Tibial artery (tissue), 4 donors: ENCODE measurements around the gene ACOX3.

Experiments used
- DNase-seq, 2 donors: peaks; one replicate each; pipeline ENCODE4 v3.0.0-alpha.2; 2019
- H3K27ac ChIP-seq, 2 donors: fragments of 200-600 bp; sonication (generic) in 1 of 2; 1 replicate in 1 of 2; 2 replicates in 1 of 2; pipeline ENCODE4 v1.5.1; 2018 to 2019; ENCODE audit warnings: mild to moderate bottlenecking in 1 of 2
- H3K27me3 ChIP-seq, 2 donors: fragments of 200-600 bp; sonication (generic) in 1 of 2; one replicate each; pipeline versions ENCODE4 v1.5.1 to v1.6.0; 2016 to 2019
- H3K36me3 ChIP-seq, 3 donors: fragments of 200-600 bp; sonication (generic) in 2 of 3; one replicate each; pipeline ENCODE4 v1.5.1; 2016 to 2019; ENCODE audit warnings: mild to moderate bottlenecking in 2 of 3
- H3K4me1 ChIP-seq, 4 donors: fragments of 200-600 bp; sonication (generic) in 2 of 4; 1 replicate in 3 of 4; 2 replicates in 1 of 4; pipeline ENCODE4 v1.5.1; 2016 to 2019
- H3K4me3 ChIP-seq, 2 donors: fragments of 200-600 bp; sonication (generic) in 1 of 2; 1 replicate in 1 of 2; 2 replicates in 1 of 2; pipeline ENCODE4 v1.5.1; 2018 to 2019; ENCODE audit warnings: mild to moderate bottlenecking in 2 of 2
- H3K9me3 ChIP-seq, 3 donors: fragments of 200-600 bp; sonication (generic) in 1 of 3; one replicate each; pipeline ENCODE4 v1.5.1; 2016 to 2019
- CTCF ChIP-seq, 2 experiments: fragments of 200-600 bp in 1 of 2; fragments of 450-650 bp in 1 of 2; IDR thresholded peaks; one replicate each; pipeline ENCODE4 v1.5.1; 2017 to 2019; ENCODE audit warnings: antibody characterized with exemption in 2 of 2, mild to moderate bottlenecking in 1 of 2, moderate library complexity in 1 of 2
- intact Hi-C: fragments of 100-400 bp; cut with DNase I; formaldehyde crosslinking; loops from one replicate; pipeline ENCODE4 v1.15.0; 2023; ENCODE audit warnings: low total_unique reads

ACOX3 gene

DNA sequence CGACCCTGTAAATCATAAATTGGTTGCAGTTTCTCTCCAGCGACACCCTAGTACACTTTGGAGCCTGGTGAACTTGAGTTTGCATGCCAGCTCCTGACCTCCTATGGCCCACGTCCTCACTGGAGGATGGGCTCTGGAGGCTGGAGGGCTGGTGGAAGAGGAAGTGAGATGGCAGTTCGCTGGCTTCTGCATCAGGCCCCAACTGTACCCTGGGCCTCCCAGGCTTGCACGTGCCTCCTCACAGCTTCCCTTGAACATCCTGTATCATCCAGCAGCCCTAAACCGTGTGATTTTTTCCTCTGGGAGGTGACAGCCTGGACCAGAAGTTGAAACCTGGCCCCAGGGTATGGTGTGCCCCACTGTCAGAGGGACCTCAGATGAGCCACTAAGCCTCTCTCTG, 92.5 kb downstream of the ACOX3 start:
- peaks cover 0 to 12% (median 4%) of the 10 kb centered on the region in 4 donors for H3K4me1 ChIP-seq
- no peak overlapping the region for H3K27ac ChIP-seq
- no peaks in the 10 kb centered on the region for H3K36me3 ChIP-seq
- H3K27me3 ChIP-seq = peaks cover 0 to 26% of the 10 kb centered on the region in 2 donors
- H3K4me3 ChIP-seq = no peak overlapping the region
- intact Hi-C loops = no loop called here
- TF ChIP-seq CTCF (IDR thresholded peaks at IDR 0.05) = no peak
- H3K9me3 ChIP-seq = no peaks in the 10 kb centered on the region
- DNase-seq = peak; percentile 10 to 39

GRCh38 chr4:8347660-8348059, 92.9 kb downstream of the ACOX3 start:
- Histone ChIP-seq H3K9me3 (no peaks in the 10 kb centered on the region), H3K27me3 (peaks cover 0 to 26% of the 10 kb centered on the region in 2 donors), H3K4me1 (peaks cover 0 to 12% (median 4%) of the 10 kb centered on the region in 4 donors), H3K36me3 (no peaks in the 10 kb centered on the region), H3K27ac (no peak overlapping the region), H3K4me3 (no peak overlapping the region)
- intact Hi-C loops = no loop called here
- peak; percentile 9 to 39 for DNase-seq
- TF ChIP-seq CTCF (IDR thresholded peaks at IDR 0.05) = no peak

- Histone ChIP-seq H3K27me3 (peaks cover 0 to 26% of the 10 kb centered on the region in 2 donors), H3K36me3 (no peaks in the 10 kb centered on the region), H3K4me3 (no peak overlapping the region), H3K27ac (no peak overlapping the region), H3K9me3 (no peaks in the 10 kb centered on the region), H3K4me1 (peaks cover 0 to 6% (median under 1%) of the 10 kb centered on the region in 4 donors)
- intact Hi-C loops = no loop called here
- TF ChIP-seq CTCF (IDR thresholded peaks at IDR 0.05) = no peak
- DNase-seq = peak; percentile 9 to 44
These were observed 93.5 kb downstream of the ACOX3 start for GRCh38 chr4:8346838-8347605.

- intact Hi-C loops = no loop called here
- Histone ChIP-seq H3K36me3 (no peaks in the 10 kb centered on the region), H3K4me1 (peaks cover 0 to 3% (median 0%) of the 10 kb centered on the region in 4 donors), H3K9me3 (no peaks in the 10 kb centered on the region), H3K27me3 (peaks cover 0 to 30% of the 10 kb centered on the region in 2 donors), H3K27ac (no peak overlapping the region), H3K4me3 (no peak overlapping the region)
- no peak for TF ChIP-seq CTCF (IDR thresholded peaks at IDR 0.05)
- DNase-seq = peak in 1 of 2 donors; percentile 60
These were observed 94.3 kb downstream of the ACOX3 start for GRCh38 chr4:8345946-8346814.

- intact Hi-C loops = no loop called here
- H3K9me3 ChIP-seq = no peaks in the 10 kb centered on the region
- no peak overlapping the region for H3K4me3 ChIP-seq
- H3K4me1 ChIP-seq = peaks cover 0 to 7% (median 2%) of the 10 kb centered on the region in 4 donors
- peaks cover 0 to 30% of the 10 kb centered on the region in 2 donors for H3K27me3 ChIP-seq
- no peak for TF ChIP-seq CTCF (IDR thresholded peaks at IDR 0.05)
- H3K27ac ChIP-seq = no peak overlapping the region
- peak in 1 of 2 donors; percentile 51 for DNase-seq
- H3K36me3 ChIP-seq = no peaks in the 10 kb centered on the region
These were observed 95.2 kb downstream of the ACOX3 start for GRCh38 chr4:8345053-8345945.
